ENCODE measurements around the gene AKAP12. TPM values are rescaled to one million over a fixed set of nuclear protein-coding genes. Genes with fewer than 3 reads are reported as not detected.
"Not testable (repeated sequence)": the region's sequence is repeated elsewhere in the genome, so short reads cannot be mapped to it uniquely, and the experiment has no call there.

Gene AKAP12
- total RNA-seq, 2 donors from 2014 or later = 27.7 to 40.1 TPM

DNA sequence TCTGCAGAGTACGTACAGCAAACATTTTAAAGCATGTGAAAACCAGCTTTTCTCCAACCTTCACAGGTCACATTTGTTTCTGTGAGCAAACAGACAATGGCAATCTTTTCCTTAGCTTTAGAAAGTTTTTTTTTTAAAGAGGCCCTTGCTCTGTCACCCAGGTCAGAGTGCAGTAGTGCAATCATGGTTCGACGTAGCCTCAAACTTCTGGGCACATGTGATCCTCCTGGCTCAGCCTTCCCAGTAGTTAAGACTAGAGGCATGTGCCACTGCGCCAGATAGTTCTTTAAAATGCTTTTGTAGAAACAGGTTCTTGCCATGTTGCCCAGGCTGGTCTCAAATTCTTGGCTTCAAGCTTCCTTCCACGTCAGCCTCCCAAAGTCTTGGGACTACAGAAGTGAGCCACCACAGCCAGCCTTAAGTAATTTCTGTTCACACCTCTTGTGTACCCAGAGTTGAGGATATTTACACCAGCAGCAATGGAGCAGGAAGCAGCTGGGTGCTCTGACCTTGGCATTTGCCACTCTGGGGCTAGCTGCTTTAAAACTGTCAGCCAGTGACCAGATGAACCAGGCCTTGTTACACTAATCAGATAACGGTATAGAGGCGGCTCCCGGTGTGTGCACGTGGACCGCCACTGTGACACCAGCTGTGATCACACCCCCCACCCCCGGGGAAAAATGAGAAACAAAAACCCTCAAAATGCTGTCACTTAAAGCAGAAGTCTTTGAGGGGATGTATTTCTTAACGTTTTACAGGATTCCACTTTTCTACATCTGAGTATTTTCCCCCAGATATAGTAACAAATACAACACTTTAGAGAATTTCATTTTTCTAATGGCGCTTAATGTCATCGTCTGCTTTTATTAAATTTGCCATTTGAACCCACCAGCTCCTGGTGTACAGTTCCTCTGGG is 71.3 kb downstream of the AKAP12 start:
- DNase-seq (ENCODE audit: low spot score) = no peak
- no peaks in the 10 kb centered on the region for H3K4me1 ChIP-seq
- TF ChIP-seq, protein P1, sequence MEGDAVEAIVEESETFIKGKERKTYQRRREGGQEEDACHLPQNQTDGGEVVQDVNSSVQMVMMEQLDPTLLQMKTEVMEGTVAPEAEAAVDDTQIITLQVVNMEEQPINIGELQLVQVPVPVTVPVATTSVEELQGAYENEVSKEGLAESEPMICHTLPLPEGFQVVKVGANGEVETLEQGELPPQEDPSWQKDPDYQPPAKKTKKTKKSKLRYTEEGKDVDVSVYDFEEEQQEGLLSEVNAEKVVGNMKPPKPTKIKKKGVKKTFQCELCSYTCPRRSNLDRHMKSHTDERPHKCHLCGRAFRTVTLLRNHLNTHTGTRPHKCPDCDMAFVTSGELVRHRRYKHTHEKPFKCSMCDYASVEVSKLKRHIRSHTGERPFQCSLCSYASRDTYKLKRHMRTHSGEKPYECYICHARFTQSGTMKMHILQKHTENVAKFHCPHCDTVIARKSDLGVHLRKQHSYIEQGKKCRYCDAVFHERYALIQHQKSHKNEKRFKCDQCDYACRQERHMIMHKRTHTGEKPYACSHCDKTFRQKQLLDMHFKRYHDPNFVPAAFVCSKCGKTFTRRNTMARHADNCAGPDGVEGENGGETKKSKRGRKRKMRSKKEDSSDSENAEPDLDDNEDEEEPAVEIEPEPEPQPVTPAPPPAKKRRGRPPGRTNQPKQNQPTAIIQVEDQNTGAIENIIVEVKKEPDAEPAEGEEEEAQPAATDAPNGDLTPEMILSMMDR (IDR thresholded peaks at IDR 0.05) = no peak
- H3K27ac ChIP-seq = no peak overlapping the region
- H3K36me3 ChIP-seq = no peaks in the 10 kb centered on the region
- H3K9me3 ChIP-seq = no peaks in the 10 kb centered on the region
- H3K27me3 ChIP-seq = no peaks in the 10 kb centered on the region
- H3K4me3 ChIP-seq = no peak overlapping the region

GRCh38 chr6:151313066-151313491 is 73.3 kb downstream of the AKAP12 start:
- Histone ChIP-seq H3K9me3 (no peaks in the 10 kb centered on the region), H3K4me3 (no peak overlapping the region), H3K4me1 (no peaks in the 10 kb centered on the region), H3K36me3 (no peaks in the 10 kb centered on the region), H3K27me3 (no peaks in the 10 kb centered on the region), H3K27ac (no peak overlapping the region)
- no peak for DNase-seq (ENCODE audit: low spot score)
- TF ChIP-seq, protein P1 (IDR thresholded peaks at IDR 0.05) = no peak

- H3K27me3 ChIP-seq; DNase-seq (ENCODE audit: low spot score); H3K4me3 ChIP-seq: not testable (repeated sequence)
Observed at GRCh38 chr6:151315661-151316060, 75.9 kb downstream of the AKAP12 start.

DNA sequence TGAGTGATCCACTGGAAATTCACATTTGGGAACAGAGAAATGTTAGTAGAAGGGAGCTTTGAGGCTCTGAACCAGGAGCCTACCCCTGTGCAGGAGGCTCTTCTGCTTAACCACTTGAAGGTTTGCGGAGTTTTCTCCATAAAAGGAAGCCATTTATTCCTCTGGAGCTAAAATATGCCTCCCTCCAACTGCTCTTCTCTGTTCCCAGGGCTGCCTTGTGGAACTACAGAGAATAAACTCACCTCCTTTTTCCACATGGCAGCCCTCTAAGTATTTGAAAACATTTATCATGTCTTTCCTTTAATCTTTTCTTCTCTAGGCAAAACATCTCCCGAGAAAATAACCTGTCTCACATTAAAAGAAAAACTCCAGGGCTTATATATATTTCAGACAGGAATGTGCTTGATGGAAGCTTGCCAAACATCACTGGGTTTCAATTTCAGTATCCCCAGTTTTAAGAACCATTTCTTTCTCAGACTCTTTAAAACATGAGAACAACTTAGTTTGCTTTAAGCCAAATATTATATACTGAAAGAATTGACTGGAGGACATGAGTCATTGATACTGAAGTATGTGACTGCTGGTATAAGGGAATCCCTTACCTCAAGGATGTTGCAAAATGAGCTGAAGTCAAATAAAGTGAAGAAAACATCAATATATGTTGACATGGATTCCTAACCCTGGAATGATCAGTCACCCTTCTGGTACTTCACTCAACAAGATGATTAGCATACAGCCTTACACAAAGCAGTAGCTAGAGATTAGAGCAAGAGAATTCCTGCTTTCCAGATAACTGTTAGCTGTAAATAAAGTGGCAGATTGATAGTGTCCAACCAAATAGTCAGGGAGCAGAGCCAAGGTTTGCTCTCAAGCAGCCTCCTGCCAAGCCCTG is 77.6 kb downstream of the AKAP12 start:
- no peak for DNase-seq (ENCODE audit: low spot score)
- H3K27me3 ChIP-seq = no peaks in the 10 kb centered on the region
- no peaks in the 10 kb centered on the region for H3K9me3 ChIP-seq
- H3K4me3 ChIP-seq = no peak overlapping the region
- TF ChIP-seq, protein P1 (IDR thresholded peaks at IDR 0.05) = no peak
- no peaks in the 10 kb centered on the region for H3K4me1 ChIP-seq
- H3K27ac ChIP-seq = no peak overlapping the region
- H3K36me3 ChIP-seq = no peaks in the 10 kb centered on the region

More at GRCh38 chr6:151315661-151316060, 75.9 kb downstream of the AKAP12 start:
- H3K4me1 ChIP-seq, H3K27ac ChIP-seq, H3K36me3 ChIP-seq, H3K9me3 ChIP-seq: not testable (repeated sequence)

DNA sequence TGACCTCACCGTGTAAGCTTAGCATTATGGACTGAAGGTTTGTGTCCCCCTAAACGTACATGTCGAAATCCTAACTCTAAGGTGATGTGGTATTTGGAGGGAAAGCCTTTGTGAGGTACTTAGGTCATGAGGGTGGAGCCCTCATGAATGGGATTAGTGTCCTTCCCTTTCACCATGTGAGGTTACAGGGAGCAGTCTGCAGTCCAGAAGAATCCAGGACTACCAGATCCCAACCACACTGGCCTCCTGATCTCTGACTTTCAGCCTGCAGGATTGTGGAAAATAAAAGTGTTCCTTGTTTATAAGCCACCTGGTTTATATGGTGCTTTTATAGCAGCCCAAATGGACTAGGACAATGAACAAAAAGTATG is 78.2 kb downstream of the AKAP12 start:
- DNase-seq (ENCODE audit: low spot score) = no peak
- Histone ChIP-seq H3K36me3 (no peaks in the 10 kb centered on the region), H3K4me3 (no peak overlapping the region), H3K27ac (no peak overlapping the region), H3K9me3 (no peaks in the 10 kb centered on the region), H3K27me3 (no peaks in the 10 kb centered on the region), H3K4me1 (no peaks in the 10 kb centered on the region)
- TF ChIP-seq, protein P1 (IDR thresholded peaks at IDR 0.05) = no peak

DNA sequence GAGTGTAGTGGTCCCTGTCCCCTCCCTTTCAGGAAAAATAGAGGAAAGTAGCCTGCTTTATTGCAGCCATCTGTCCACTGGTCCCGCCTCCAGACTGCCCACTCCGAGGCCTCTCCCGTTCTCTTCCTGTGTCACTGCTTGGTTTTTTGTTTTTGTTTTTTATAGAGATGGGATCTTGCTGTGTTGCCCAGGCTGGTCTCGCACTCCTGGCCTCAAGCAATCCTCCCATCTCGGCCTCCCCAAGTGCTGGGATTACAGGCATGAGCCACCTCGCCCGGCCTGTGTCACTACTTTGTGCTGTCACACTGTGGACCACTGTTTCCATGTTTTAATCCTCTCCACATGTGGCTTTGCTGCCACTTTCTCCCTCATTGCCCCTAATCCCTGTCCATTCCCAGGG is 80.4 kb downstream of the AKAP12 start:
- H3K4me3 ChIP-seq = no peak overlapping the region
- TF ChIP-seq, protein P1 (IDR thresholded peaks at IDR 0.05) = no peak
- no peaks in the 10 kb centered on the region for H3K36me3 ChIP-seq
- H3K9me3 ChIP-seq = no peaks in the 10 kb centered on the region
- no peak overlapping the region for H3K27ac ChIP-seq
- DNase-seq (ENCODE audit: low spot score) = no peak
- no peaks in the 10 kb centered on the region for H3K27me3 ChIP-seq
- H3K4me1 ChIP-seq = peaks cover 0 to 17% of the 10 kb centered on the region in 2 donors
